Putamen (tissue), 1 donor: ENCODE results near the gene TMEM126A.
"Not testable (repeated sequence)": the region's sequence is repeated elsewhere in the genome, so short reads cannot be mapped to it uniquely, and the experiment has no call there.

Source experiments
- DNase-seq: peaks from one replicate; pipeline ENCODE4 v3.0.0-alpha.2; 2016; ENCODE audit warnings: low spot score

TMEM126A gene

GRCh38 chr11:85658180-85658579, 10.4 kb downstream of the TMEM126A start:
- no peak for DNase-seq

GRCh38 chr11:85661972-85662664, 14.4 kb downstream of the TMEM126A start:
- DNase-seq = no peak

- DNase-seq = no peak
These were observed 15.4 kb downstream of the TMEM126A start for GRCh38 chr11:85663080-85663752.

- peak; percentile 81 for DNase-seq
These were observed 16.2 kb downstream of the TMEM126A start for GRCh38 chr11:85663753-85664614.

GRCh38 chr11:85664615-85665481, 17.1 kb downstream of the TMEM126A start, which contains the start of gene CREBZF:
CREBZF (minus strand) TSS chr11:85665129; CDS start chr11:85664875, 254 bp downstream.
- peak; percentile 96 for DNase-seq

GRCh38 chr11:85665733-85666132, 18.0 kb downstream of the TMEM126A start:
- no peak for DNase-seq

- DNase-seq = no peak
These were observed 18.9 kb downstream of the TMEM126A start for GRCh38 chr11:85666687-85667086.

- no peak for DNase-seq
These were observed 20.4 kb downstream of the TMEM126A start for GRCh38 chr11:85668157-85668556.

- DNase-seq = not testable (repeated sequence)
These were observed 23.3 kb downstream of the TMEM126A start for GRCh38 chr11:85670949-85671663.

- no peak for DNase-seq
These were observed 24.5 kb downstream of the TMEM126A start for GRCh38 chr11:85672105-85672902.

- DNase-seq = no peak
These were observed 25.6 kb downstream of the TMEM126A start for GRCh38 chr11:85673393-85673792.

- DNase-seq = no peak
These were observed 31.8 kb downstream of the TMEM126A start for GRCh38 chr11:85679576-85679975.

- no peak for DNase-seq
These were observed 33.1 kb downstream of the TMEM126A start for GRCh38 chr11:85680897-85681296.

GRCh38 chr11:85682330-85683305, 34.9 kb downstream of the TMEM126A start:
- DNase-seq = peak; percentile 77

GRCh38 chr11:85685125-85685819, 37.5 kb downstream of the TMEM126A start:
- DNase-seq = no peak

GRCh38 chr11:85685820-85686459, 38.2 kb downstream of the TMEM126A start, which contains the start of gene CCDC89:
CCDC89 (minus strand) TSS chr11:85686195; CDS start chr11:85686130, 65 bp downstream.
- DNase-seq = peak; percentile 87

- DNase-seq = no peak
These were observed 46.7 kb downstream of the TMEM126A start for GRCh38 chr11:85694385-85694980.
